ENCODE data around the gene PDCD2.
"Not testable (repeated sequence)": the region's sequence is repeated elsewhere in the genome, so short reads cannot be mapped to it uniquely, and the experiment has no call there.

The PDCD2 gene

DNA sequence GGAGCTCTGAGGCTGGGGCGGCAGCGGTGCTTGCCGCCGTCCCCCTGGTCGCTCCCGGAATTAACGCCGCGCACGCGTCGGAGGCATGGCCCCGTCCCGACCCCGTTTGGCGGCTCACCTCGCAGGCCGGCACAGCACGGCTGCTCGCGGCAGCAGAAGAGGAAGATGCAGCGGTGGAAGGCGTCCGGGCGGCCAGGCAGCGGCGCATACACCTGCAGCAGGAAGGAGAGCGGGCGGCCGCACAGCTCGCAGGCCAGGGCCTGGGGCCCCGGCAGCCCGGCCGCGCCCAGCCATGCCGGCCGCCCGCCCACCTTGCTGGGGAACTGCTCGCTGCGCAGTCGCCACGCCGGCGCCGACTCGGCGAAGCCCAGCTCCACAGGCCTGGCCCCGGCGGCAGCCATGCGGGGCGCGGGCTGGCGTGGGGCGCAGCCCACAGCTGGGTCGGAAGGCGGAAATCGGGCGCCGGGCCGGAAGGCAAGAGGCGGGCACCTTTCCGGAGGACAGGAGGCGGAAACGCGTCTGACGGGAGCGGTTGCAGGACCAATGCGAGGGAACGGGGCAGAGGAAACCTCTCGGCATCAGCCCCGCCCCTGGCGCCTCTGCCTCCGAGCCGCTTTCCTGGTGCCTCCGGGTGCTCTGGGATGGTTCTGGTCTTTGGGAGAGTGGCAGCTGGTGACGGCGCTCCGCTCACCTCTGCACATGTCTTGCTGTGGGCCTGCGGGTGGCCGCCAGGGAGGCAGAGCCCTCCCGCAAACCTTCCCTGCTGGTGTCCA, at the start of gene PDCD2:
PDCD2 (minus strand) TSS at position 457 of the 773 bp plus-strand sequence; CDS start at position 401, 56 bp downstream.
- Mint-ChIP-seq H3K27ac (peak within 1 kb of the TSS; percentile 98), H3K36me3 (peaks cover 22 to 29% of the 10 kb centered on the region in 2 donors), H3K4me3 (peak within 1 kb of the TSS; percentile 100), H3K4me1 (peaks cover 9 to 36% of the 10 kb centered on the region in 2 donors), H3K27me3 (no peaks in the 10 kb centered on the region), H3K9me3 (no peaks in the 10 kb centered on the region)
- DNase-seq (peak; percentile 92), ATAC-seq (replicated peaks) (peak; percentile 96 to 97)

DNA sequence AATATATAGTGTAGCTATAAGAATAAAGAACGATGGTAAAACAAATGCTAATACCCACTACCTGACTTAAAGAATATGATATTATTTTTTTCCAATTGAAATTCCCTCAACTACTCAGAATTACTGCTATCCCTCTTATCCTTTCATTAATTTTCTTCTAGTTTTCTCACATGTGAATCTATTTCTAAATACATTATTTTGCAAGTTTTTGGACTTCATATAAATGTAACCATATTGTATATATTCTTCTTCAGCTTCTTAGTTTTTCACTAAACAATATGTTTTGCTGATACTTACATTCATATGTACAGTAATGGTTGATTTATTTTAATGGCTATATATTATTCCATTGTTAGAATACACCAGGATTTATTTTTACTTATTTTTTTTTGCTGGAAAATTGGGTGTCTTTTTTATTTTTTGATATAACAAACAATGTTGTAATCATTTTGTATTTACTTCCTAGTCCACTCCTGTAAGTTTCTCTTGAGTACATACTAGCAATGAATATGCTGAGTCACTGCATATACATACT, 31.6 kb upstream of the PDCD2 start:
- not testable (repeated sequence) for DNase-seq; H3K27ac Mint-ChIP-seq; H3K9me3 Mint-ChIP-seq; H3K27me3 Mint-ChIP-seq; H3K36me3 Mint-ChIP-seq; H3K4me1 Mint-ChIP-seq; ATAC-seq (replicated peaks); H3K4me3 Mint-ChIP-seq

- Mint-ChIP-seq H3K27me3 (peaks cover 28 to 34% of the 10 kb centered on the region in 2 donors), H3K4me3 (peak overlapping the region; percentile 62 to 78)
- H3K4me1 Mint-ChIP-seq, H3K36me3 Mint-ChIP-seq, DNase-seq, H3K27ac Mint-ChIP-seq, H3K9me3 Mint-ChIP-seq: not testable (repeated sequence)
- ATAC-seq (replicated peaks): peak; percentile 90 to 91
These were observed 27.9 kb upstream of the PDCD2 start for GRCh38 chr6:170612256-170612804.

DNA sequence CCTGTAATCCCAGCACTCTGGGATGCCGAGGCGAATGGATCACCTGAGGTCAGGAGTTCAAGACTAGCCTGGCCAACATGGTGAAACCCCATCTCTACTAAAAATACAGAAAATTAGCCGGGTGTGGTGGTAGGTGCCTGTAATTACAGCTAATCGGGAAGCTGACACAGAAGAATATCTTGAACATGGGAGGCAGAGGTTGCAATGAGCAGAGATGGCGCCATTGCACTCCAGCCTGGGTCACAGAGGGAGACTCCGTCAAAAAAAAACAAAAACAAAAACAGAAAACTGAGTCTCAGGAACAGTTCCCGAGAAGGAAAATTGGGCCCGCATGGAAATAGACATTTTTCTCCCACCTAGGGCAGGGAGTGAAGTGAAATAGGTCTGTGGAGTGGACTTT, 24.8 kb upstream of the PDCD2 start:
- H3K4me3 Mint-ChIP-seq; H3K27ac Mint-ChIP-seq; ATAC-seq (replicated peaks); H3K36me3 Mint-ChIP-seq; DNase-seq; H3K9me3 Mint-ChIP-seq; H3K4me1 Mint-ChIP-seq: not testable (repeated sequence)
- H3K27me3 Mint-ChIP-seq: peaks cover 47 to 51% of the 10 kb centered on the region in 2 donors

- ATAC-seq (replicated peaks) (no peak), DNase-seq (no peak)
- Mint-ChIP-seq H3K27ac (no peak overlapping the region), H3K9me3 (peaks cover 0 to 1% of the 10 kb centered on the region in 2 donors), H3K36me3 (peaks cover 0 to 2% of the 10 kb centered on the region in 2 donors), H3K4me3 (no peak overlapping the region), H3K27me3 (peaks cover 50 to 51% of the 10 kb centered on the region in 2 donors), H3K4me1 (no peaks in the 10 kb centered on the region)
These were observed 21.3 kb upstream of the PDCD2 start for GRCh38 chr6:170605574-170606259.

DNA sequence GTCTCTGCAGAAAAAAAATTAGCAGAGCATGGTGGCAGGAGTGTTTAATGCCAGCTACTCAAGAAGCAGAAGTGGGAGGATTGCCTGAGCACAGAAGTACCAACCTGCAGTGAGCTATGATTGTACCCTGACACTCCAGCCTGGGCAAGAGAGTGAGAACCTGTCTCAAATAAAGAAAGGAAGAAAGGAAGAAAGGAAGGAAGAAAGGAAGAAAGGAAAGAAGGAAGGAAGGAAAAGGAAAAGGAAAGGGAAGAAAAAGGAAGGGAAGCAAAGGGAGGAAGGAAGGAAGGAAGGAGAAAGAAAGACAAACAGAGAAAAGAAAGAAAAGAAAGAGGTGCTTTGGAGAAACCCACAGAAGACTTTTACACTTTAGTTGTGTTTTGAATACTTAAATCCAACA, 12.8 kb upstream of the PDCD2 start:
- H3K4me3 Mint-ChIP-seq: no peak overlapping the region
- H3K27me3 Mint-ChIP-seq: peaks cover 21 to 51% of the 10 kb centered on the region in 2 donors
- peaks cover 3% of the 10 kb centered on the region in 2 donors for H3K36me3 Mint-ChIP-seq
- DNase-seq (no peak), ATAC-seq (replicated peaks) (no peak)
- H3K4me1 Mint-ChIP-seq: no peaks in the 10 kb centered on the region
- H3K27ac Mint-ChIP-seq: no peak overlapping the region
- peaks cover 12 to 13% of the 10 kb centered on the region in 2 donors for H3K9me3 Mint-ChIP-seq

DNA sequence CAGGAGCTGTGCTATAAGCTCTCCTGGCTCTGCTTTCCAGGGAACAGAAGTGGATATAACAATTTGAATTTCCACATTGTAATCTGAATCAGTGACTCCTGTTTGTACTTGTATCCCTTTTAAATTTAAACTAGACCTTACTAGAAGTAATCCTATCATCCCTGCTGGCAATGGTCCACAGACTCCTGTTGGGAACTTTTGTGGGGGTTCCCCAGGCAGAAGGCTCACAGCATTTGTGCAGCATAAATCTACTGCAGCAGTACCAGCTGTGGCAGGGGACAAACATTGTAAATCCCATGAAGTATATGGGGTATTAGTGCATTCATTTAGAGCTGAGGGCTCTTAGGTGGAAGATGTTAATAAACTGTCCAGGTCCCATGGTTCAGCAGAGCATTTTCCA, 12.0 kb upstream of the PDCD2 start:
- H3K9me3 Mint-ChIP-seq: peaks cover 19 to 21% of the 10 kb centered on the region in 2 donors

DNA sequence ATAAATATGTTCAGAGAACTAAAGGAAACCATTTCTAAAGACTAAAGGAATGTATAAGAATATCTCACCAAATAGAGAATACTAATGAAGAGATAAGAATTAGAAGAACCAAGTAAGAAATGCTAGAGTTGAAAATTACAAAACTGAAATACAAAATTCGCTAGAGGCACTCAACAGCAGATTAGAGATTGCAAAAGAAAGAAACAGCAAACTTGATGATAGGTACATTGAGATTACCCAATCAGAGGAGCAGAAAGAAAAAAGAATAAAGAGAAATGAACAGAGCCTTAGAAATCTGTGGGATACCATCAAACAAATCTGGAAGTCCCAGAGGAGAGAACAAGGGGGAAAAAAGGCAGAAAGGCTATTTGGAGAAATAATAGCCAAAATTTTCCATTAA, 6.3 kb upstream of the PDCD2 start:
- Mint-ChIP-seq H3K36me3 (peaks cover 8 to 12% of the 10 kb centered on the region in 2 donors), H3K9me3 (peaks cover 28 to 29% of the 10 kb centered on the region in 2 donors), H3K27me3 (peaks cover 16 to 50% of the 10 kb centered on the region in 2 donors), H3K4me3 (no peak overlapping the region), H3K4me1 (no peaks in the 10 kb centered on the region), H3K27ac (no peak overlapping the region)
- ATAC-seq (replicated peaks) (no peak), DNase-seq (no peak)

More for the DNA sequence above, 12.0 kb upstream of the PDCD2 start:
- DNase-seq: no peak
- Mint-ChIP-seq H3K4me1 (no peaks in the 10 kb centered on the region), H3K4me3 (no peak overlapping the region), H3K27me3 (peaks cover 21 to 60% of the 10 kb centered on the region in 2 donors), H3K36me3 (peaks cover 3% of the 10 kb centered on the region in 2 donors), H3K27ac (no peak overlapping the region)
- ATAC-seq (replicated peaks): no peak

DNA sequence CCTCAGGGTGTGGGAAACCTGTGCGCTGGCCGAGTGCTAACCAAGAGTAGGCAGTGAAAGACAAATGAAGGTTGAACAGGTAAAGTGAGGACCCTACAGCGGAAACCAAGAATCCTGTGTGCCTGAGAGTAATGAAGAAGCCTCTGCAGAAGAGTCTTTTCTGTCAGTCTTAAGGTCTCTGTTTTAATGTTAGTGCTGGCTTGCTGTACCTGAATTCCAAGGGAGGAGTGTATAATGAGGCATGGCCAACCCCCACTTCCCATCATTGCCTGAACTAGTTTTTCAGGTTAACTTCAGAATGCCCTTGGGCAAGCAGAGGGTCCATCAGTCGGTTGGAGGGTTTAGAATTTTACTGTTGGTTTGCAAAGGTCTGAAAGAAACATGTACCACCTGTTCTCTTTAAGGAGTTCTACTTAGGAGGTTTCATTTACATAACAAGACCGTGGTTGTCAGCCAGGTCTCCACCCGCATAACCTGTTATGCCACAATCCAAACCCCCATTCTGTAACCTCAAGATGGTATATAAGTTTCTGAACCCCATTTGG, 589 bp upstream of the PDCD2 start:
- ATAC-seq (replicated peaks): peak in 1 of 2 donors; percentile 0
- peaks cover 0 to 4% of the 10 kb centered on the region in 2 donors for H3K9me3 Mint-ChIP-seq

DNA sequence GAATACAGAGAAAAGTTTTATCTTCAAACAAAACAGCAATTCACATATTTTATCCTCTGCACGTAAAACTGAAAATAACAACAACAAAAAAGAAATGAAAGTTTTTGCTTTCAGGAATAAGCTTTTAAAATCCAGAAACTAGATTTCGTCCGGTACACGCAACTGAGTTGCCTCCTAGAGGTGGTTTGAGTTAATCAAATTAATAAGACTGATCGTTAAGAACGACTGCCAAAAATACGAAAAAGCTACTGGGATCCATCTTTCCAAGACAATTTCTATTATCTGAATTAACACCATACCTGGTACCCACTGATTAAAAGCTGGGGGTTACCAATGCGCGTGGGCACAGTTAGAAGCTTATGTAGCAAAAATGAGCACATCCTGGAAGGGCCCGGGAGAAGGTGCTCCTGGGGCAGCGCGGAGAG, 669 bp downstream of the PDCD2 start:
- ATAC-seq (replicated peaks): peak in 1 of 2 donors; percentile 0
- Mint-ChIP-seq H3K27me3 (no peaks in the 10 kb centered on the region), H3K4me1 (peaks cover 9 to 36% of the 10 kb centered on the region in 2 donors), H3K27ac (peak overlapping the region; percentile 98), H3K36me3 (peaks cover 25 to 35% of the 10 kb centered on the region in 2 donors), H3K9me3 (no peaks in the 10 kb centered on the region), H3K4me3 (peak overlapping the region; percentile 96 to 100)
- DNase-seq: no peak

More for the DNA sequence above, 589 bp upstream of the PDCD2 start:
- H3K27me3 Mint-ChIP-seq: peaks cover 0 to 6% of the 10 kb centered on the region in 2 donors
- peak overlapping the region; percentile 97 for H3K27ac Mint-ChIP-seq
- peaks cover 9 to 36% of the 10 kb centered on the region in 2 donors for H3K4me1 Mint-ChIP-seq
- no peak for DNase-seq
- peaks cover 19 to 28% of the 10 kb centered on the region in 2 donors for H3K36me3 Mint-ChIP-seq
- peak overlapping the region; percentile 100 for H3K4me3 Mint-ChIP-seq

DNA sequence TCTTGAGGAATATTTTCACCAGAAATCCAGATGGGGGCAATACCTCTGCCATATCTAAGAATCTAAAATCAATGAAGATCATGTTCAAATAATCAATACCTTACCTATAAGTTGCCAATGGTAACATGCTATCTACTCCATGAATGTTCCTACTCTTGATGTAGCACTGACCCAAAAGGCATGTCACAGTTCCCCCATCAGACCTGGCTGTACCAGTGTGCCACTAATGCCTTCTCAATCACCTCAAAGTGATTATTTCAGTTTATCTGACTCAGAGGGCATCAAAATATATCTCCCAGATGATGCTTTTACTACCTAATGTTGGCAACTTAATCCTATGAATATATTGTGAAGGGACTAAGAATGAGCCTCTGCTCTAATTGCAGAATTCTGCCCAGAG, 5.5 kb downstream of the PDCD2 start:
- Mint-ChIP-seq H3K4me3 (no peak overlapping the region), H3K4me1 (peaks cover 7 to 26% of the 10 kb centered on the region in 2 donors), H3K27ac (no peak overlapping the region), H3K9me3 (no peaks in the 10 kb centered on the region), H3K27me3 (no peaks in the 10 kb centered on the region), H3K36me3 (peaks cover 22 to 40% of the 10 kb centered on the region in 2 donors)
- no peak for DNase-seq
- ATAC-seq (replicated peaks): no peak

DNA sequence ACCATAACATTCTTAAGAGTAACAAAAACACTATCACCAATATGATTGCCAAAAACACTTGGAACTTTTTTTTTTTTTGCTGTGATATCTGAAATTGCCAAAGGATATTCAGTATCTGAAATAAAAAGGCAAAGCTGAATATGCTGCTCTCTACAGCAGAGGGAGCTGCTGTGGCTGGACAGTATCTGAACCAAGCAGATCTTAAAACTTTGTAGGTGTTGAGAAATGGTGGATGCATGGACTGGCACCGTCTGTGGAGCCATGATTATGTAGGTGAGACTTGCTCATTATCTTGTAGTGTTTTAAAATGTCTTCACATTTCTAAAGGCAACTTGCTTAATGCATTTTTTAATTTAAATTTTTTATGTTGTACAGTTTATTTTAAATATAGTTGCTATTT, 9.2 kb downstream of the PDCD2 start:
- ATAC-seq (replicated peaks): no peak
- no peak overlapping the region for H3K27ac Mint-ChIP-seq
- peaks cover 20 to 29% of the 10 kb centered on the region in 2 donors for H3K36me3 Mint-ChIP-seq
- no peak for DNase-seq
- H3K4me1 Mint-ChIP-seq: no peaks in the 10 kb centered on the region
- H3K9me3 Mint-ChIP-seq: no peaks in the 10 kb centered on the region
- H3K4me3 Mint-ChIP-seq: no peak overlapping the region
- H3K27me3 Mint-ChIP-seq: no peaks in the 10 kb centered on the region

DNA sequence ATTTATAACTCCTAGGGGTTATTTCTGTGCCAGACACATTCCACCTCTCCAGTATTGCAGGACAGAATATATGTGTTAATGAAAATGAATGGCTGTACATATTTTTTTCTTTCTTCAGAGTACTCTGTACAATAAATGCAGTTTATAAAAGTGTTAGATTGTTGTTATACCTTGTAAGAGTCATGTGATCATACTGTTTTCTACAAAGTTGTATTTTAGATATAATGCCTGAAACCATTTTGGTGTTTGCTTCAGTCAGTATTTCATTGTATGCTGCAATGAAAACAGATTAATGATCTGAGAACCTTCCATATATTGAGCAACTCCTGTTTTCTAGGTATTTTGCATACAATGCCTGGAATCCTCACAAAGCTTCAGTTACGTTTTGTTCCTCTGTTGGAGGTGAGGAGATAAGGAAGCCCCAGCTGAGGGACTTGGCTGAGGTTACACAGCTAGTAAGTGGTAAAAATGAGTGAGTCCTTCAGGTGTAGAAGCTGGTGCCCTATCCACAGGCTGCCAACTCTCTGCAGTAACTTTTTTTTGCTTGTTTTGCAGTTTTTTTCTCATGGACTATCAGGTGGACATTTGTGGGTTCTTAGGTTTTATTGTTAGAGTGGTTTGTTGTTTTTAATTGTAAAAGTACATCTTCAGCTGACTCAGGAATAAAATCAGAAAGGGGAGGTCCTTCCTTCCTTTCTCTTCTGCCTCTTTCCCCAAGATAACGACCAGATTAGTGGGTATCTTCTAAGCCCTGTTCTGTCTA, 11.6 kb downstream of the PDCD2 start:
- Mint-ChIP-seq H3K9me3 (no peaks in the 10 kb centered on the region), H3K27me3 (no peaks in the 10 kb centered on the region), H3K36me3 (peaks cover 17 to 29% of the 10 kb centered on the region in 2 donors), H3K27ac (no peak overlapping the region), H3K4me3 (no peak overlapping the region), H3K4me1 (no peaks in the 10 kb centered on the region)
- no peak for ATAC-seq (replicated peaks)
- no peak for DNase-seq
